CD4-positive, alpha-beta T cell treated with Interleukin-4 for 1 hour (primary cell): ENCODE measurements around the gene YARS1.

Source experiments
- DNase-seq, 2 donors: peaks; one replicate each; pipeline ENCODE4 v3.0.0-alpha.2; 2020 to 2022

YARS1 gene

GRCh38 chr1:32817159-32817814 is at the start of gene YARS1, which contains the start of gene S100PBP:
Gene YARS1 (minus strand): TSS chr1:32817358. CDS start chr1:32817244, 114 bp downstream.
Gene S100PBP (plus strand): TSS chr1:32817653. CDS start chr1:32826100, 8,447 bp downstream.
- DNase-seq, result peak; percentile 99 to 100

GRCh38 chr1:32865639-32866405 is 48.7 kb upstream of the YARS1 start:
- DNase-seq, result no peak

DNA sequence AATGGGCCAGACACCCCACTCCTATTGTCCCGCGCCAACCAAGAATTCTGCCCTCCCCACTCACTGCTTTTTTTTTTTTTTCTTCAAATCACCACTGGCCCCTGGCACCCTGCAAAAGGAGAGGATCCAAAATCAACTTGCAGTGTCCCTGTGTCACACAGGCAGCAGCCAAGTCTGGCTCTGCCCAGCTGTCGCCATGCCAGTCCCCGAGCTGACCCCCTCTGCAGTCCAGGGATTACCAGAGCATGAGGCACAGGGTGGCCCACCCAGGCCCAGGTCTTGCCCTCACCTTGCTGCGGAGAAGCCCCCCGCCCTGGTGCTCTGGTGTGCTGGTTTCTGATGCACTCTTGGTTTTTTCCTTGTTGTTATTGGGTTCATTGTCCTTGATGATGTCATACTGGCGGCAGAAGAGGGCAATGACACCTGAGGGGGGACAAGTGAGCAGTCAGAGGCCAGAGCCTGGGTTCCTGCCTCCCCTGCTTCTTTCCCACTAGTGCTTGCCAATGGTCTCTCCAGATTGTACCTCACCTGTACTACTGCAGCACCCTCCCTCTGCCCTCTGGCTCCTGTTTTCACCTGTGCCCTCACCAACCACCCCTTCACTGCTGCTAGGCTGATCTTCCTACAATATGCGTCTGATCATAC is 47.3 kb upstream of the YARS1 start:
- DNase-seq, result no peak

DNA sequence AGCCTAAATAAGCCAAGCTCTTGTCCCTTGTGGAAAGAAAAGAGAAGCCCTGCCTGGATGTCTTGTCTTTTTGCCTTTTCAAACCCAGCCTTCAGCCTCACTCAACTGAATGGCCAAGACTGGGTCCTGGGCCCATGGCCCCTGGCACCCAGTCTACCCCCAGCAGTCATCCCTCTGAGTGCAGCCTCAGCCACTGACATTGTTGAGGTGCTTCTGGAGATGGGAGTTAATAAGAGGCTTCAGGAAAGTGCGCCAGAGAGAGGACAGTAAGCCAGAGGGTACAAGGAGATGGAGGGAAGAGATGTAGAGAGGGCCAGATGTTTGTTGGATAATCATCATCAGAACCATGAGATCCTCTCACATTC is 46.7 kb upstream of the YARS1 start:
- DNase-seq, result no peak

DNA sequence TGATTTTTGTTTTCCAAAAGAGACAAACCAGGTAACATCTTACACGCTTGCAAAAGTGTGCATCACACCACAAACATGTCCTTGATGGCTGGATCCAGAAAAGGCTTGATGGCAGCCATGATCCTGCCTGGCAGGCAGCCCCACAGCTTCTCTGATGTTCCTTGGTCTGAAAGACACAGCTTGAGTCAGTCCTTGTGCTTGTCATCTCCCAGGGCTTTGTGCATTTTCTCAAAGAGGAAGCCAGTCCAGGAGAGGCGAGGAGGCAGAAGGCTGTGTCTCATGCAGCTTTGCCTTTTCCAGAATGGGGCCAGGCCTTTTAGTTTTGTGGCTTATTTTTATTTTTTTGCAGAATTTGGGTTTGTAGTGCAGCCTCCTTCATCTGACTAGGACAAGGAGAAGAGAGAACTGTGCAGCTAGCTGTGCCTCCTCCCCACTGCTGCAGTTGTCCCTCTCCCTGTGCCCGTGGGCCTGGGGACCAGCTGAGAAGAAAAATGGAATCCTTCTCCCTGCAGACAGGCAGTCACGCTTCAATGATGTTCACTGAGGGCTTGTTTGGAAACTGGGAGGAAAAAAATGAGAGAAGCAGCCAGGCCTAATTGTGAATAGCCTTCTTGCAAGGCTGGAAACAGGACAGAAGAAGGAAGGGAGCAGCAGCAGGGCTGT is 46.2 kb upstream of the YARS1 start:
- DNase-seq, result no peak

- no peak for DNase-seq
These were observed 44.9 kb upstream of the YARS1 start for GRCh38 chr1:32861904-32862695.

GRCh38 chr1:32860566-32860965 is 43.4 kb upstream of the YARS1 start:
- no peak for DNase-seq

DNA sequence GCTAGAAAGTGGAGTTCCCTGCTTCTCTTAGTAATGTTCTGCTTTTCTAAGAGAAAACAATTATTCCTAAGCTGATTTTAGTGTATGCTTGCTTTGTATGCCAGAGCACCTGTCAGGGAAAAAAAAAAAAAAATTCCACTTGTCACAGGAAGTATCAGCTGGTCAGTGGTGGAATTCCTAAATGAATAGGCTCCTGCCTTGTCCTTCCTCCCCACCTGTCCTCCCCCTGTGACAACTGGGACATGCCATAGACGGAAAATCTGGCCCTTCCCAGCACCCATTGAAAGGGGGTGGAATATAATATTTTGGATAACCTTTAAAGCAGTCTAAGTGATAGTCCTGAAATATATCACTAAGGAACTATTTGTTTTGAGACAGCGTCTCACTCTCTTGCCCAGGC is 42.8 kb upstream of the YARS1 start:
- no peak for DNase-seq

DNA sequence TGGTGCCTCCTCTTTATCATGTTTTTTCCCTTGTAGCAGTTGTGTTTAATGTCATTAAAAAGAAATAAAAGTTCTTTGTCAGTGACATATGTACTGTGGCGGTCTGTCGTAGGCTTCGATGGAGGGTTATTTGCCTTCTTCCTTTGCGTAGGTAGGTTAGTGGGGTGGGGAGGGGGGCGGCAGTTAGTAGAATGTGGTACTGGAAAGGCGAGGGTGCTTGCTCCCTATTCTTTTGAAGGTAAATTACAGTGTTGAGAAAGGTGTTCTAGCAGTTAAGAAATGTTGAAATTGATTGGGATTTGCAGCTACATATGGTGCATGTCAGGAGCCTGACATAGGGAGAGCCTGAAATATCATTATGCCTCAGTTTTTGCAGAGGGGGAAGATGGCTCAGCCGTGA is 41.6 kb upstream of the YARS1 start:
- DNase-seq, result no peak

DNA sequence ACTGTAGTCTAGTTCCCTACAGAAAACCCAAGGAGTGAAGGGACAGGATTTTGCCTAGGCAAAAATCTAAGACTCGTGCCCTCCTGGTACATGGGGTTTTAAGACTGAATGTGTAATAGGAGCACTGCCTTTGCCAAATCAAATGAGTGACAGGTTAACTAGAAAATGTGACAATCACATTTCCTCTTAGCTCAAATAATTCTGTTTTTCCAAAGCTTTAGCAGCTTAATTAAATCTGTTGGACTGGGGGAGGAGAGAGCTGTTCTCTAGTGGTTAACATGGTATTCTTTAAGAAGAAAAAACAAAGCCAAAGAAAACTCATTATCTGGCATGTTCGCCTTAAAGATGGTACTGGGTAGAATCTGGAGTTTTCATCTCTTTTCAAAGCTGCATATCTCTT is 41.0 kb upstream of the YARS1 start:
- DNase-seq, result no peak

DNA sequence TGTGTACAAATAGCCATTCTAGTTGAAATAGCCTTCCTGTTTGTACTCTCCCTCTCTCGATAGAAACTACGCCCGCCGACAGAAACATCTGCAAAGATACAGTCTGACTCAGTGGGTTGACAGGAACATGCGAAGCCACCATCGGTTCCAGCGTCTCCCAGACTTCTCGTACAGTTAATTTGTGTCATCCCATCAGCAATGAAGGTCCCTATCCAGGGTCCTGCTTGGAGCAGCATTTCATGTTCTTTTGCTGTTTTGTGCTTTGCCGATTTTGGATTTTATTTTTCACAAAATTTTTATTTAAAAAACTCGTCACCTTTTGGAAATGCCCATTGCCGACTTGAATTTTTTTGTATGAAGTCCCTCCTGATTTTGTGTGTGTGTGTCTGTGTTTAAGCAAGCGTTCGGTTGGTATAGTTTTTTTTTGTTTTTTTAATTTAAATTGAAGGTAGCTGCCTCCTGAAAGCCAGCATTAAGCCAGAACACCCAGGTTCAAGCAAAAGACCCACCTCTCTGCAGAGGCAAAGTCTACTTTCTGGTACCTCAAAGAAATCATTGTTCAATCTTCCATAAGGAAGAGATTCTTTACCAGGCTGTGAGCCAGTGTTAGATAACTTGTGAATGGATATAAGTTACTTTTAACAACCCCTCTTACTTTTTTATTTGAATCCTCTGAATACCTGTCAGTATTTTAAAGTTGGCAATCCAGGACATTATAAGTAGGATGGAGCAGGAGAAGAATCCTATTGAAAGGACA is 38.9 kb upstream of the YARS1 start:
- DNase-seq, result no peak

- no peak for DNase-seq
These were observed 31.4 kb upstream of the YARS1 start for GRCh38 chr1:32848354-32849063.

- no peak for DNase-seq
These were observed 14.7 kb upstream of the YARS1 start for GRCh38 chr1:32831878-32832277.

DNA sequence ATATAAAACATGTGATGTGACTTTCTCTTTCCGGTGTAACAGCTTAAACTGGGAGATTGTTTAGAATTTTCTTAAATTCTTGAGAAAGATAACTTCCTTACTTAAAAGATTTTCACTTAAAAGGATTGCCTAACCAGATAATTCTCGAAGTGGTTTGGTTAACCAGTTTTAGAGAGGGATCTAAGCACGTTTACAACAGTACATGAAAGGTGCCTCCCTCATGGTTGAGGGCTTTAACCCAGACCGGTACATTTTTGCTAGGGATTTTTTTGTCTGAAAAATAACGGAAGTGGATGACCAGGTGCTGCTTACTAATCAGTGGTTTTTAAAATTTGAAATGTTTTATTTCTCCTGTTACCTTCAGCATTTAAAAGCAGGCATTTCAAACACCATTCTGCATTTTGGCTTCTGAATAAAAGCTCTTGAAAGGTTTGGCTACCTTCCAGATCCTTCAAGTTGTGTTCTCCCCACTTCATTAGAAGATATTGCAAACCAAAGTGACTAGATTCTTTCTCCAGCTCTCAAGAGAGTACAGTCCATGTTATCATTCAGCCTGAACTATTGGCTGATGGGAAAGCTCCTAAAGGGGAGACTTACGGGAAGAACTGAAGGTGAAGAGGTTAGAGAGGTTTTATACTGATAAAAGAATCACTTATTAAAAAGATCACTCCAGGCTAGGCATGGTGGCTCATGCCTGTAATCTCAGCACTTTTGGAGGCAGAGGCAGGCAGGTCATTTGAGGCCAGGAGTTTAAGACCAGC is 13.1 kb upstream of the YARS1 start:
- DNase-seq, result no peak

- DNase-seq, result peak in 1 of 2 donors; percentile 2
These were observed 11.2 kb upstream of the YARS1 start for GRCh38 chr1:32828341-32828740.

DNA sequence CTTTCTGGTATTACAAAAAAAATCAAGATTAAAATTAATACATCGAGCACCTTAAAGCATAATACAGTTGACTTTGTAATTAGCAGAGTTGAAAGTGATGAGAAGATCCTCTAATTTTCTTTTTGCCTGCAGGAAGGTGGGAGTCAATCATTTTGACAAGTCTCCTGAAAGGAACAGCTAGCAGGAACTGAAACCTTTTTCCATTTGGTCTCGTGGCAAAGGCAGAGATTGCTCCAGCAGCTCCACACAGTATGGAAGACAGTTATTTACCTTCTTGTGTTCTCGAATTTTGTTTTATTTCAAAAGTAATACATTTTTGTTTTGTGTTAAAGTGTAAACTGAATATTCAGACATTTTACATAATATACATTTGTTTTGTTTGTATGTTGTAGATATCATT is 8.0 kb upstream of the YARS1 start:
- DNase-seq, result no peak

GRCh38 chr1:32818804-32819541 is 1.8 kb upstream of the YARS1 start:
- DNase-seq, result peak in 1 of 2 donors; percentile 48

GRCh38 chr1:32817815-32818786 is 943 bp upstream of the YARS1 start:
- peak in 1 of 2 donors; percentile 24 for DNase-seq
